Stimulated activated naive B cell treated with anti-CD40 and anti-IgM and Interleukin-4, amounts not matched to agents 10 μg/mL and 1 μg/mL and 100 μg/mL, for 72 hours (primary cell): Measurements from ENCODE around the gene POLR2C.

Source experiments
- ATAC-seq, 2 donors: fragments of 150-1000 bp; cut with Tn5 transposase; replicated peaks; 2 replicates each; pipeline ENCODE4 v1.10.0; 2021; ENCODE audit warnings: moderate library complexity in 1 of 2
- DNase-seq: peaks from one replicate; pipeline ENCODE4 v3.0.0; 2021
- H3K27ac Mint-ChIP-seq: one replicate; pipeline ENCODE4 v1.8.0; 2022; ENCODE audit warnings: mild to moderate bottlenecking, mixed read lengths
- H3K27me3 Mint-ChIP-seq, 2 donors: one replicate each; pipeline ENCODE4 v1.8.0; 2022; ENCODE audit warnings: mixed read lengths in 2 of 2
- H3K36me3 Mint-ChIP-seq, 2 donors: one replicate each; pipeline ENCODE4 v1.8.0; 2022; ENCODE audit warnings: mixed read lengths in 2 of 2, mild to moderate bottlenecking in 1 of 2
- H3K4me1 Mint-ChIP-seq, 2 donors: one replicate each; pipeline ENCODE4 v1.8.0; 2022; ENCODE audit warnings: mixed read lengths in 2 of 2, mild to moderate bottlenecking in 1 of 2
- H3K4me3 Mint-ChIP-seq, 2 donors: one replicate each; pipeline ENCODE4 v1.8.0; 2022; ENCODE audit warnings: mild to moderate bottlenecking in 2 of 2, mixed read lengths in 2 of 2, moderate library complexity in 1 of 2
- H3K9me3 Mint-ChIP-seq, 2 donors: one replicate each; pipeline ENCODE4 v1.8.0; 2022; ENCODE audit warnings: mixed read lengths in 2 of 2, mild to moderate bottlenecking in 1 of 2

The POLR2C gene

DNA sequence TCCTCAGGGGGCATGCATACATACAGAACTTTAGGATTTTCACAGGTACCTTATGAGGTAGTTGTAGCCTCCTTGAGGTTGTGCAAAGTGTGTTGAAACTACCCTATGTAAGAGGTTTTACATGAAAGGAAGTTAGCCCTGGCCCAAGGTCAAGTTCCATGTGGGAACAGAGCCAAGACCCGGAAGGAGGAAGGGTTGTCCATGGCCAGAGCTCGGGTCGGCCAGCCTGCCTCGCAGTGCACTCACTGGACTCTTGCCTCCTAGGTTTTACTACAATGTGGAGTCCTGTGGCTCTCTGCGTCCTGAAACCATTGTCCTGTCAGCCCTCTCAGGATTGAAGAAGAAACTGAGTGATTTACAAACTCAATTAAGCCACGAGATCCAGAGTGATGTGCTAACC is 8.2 kb downstream of the POLR2C start:
- H3K9me3 Mint-ChIP-seq, result no peaks in the 10 kb centered on the region
- no peak overlapping the region for H3K27ac Mint-ChIP-seq
- ATAC-seq (no peak), DNase-seq (no peak)
- no peak overlapping the region for H3K4me3 Mint-ChIP-seq
- H3K36me3 Mint-ChIP-seq, result peaks cover 37 to 47% of the 10 kb centered on the region in 2 donors
- H3K4me1 Mint-ChIP-seq, result peaks cover 13 to 20% of the 10 kb centered on the region in 2 donors
- H3K27me3 Mint-ChIP-seq, result no peaks in the 10 kb centered on the region

DNA sequence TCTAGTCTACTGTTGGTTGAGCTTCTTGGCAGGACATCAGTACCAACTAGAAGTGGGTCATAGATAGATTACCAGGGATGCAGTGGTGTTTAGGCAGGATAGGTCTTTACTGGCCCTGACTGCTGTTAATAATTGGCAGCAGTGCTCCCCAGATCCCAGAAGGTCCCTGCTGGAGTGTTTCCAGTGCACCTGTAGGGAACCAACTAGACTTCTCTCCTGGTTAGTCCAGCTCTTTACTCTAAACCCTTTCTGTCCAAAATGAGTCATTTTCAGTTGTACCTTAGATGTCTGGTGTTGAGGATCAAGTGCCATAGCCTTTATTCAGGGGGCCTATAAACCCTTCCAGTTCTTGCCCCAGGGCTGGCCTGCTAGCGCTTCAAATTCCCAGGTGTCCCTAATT is 8.7 kb downstream of the POLR2C start:
- Mint-ChIP-seq H3K4me3 (no peak overlapping the region), H3K4me1 (peaks cover 14 to 20% of the 10 kb centered on the region in 2 donors), H3K9me3 (no peaks in the 10 kb centered on the region), H3K36me3 (peaks cover 33 to 42% of the 10 kb centered on the region in 2 donors), H3K27me3 (no peaks in the 10 kb centered on the region), H3K27ac (no peak overlapping the region)
- no peak for ATAC-seq
- DNase-seq, result no peak

DNA sequence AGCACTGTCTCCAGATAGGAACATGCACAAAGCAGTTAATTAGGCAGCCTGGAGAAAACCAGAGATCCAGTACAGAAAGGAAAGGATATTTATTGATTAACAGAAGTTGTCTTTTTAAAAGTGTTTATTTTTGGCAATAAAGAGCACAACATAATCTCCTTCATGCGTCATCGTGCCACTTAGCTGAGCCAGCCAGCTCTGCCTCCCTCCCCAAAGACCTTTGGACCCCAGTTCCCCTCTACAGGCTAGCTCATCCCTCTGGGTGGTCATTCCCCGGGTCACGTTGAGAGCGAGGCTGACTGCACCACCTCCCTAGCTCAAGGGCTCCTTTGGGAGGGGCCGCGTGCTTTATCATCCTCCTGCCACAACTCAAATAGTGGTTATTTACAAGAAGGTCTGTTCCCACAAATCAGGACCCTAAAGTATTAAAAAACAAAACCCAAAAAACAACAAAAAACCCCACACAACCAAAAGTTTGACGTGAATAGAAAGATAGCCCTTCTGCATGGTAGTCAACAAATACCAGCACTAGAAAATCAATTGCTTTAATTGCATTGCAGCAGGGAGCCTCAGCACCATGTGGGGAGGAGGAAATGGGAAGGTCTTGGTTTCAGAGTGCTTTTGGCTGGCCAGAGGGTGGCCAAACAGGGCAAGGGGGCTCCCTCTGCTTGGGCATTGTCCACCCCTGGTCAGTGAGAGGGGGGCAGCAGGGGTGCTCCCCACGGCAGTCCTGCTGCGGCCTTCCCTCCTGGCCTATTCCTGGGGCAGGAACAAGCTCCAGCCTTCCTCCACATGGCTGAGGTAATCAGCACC is 9.6 kb downstream of the POLR2C start:
- H3K4me3 Mint-ChIP-seq, result no peak overlapping the region
- H3K9me3 Mint-ChIP-seq, result no peaks in the 10 kb centered on the region
- peak overlapping the region; percentile 65 for H3K27ac Mint-ChIP-seq
- DNase-seq, result no peak
- no peak for ATAC-seq
- peaks cover 17 to 27% of the 10 kb centered on the region in 2 donors for H3K4me1 Mint-ChIP-seq
- no peaks in the 10 kb centered on the region for H3K27me3 Mint-ChIP-seq
- H3K36me3 Mint-ChIP-seq, result peaks cover 33 to 40% of the 10 kb centered on the region in 2 donors

DNA sequence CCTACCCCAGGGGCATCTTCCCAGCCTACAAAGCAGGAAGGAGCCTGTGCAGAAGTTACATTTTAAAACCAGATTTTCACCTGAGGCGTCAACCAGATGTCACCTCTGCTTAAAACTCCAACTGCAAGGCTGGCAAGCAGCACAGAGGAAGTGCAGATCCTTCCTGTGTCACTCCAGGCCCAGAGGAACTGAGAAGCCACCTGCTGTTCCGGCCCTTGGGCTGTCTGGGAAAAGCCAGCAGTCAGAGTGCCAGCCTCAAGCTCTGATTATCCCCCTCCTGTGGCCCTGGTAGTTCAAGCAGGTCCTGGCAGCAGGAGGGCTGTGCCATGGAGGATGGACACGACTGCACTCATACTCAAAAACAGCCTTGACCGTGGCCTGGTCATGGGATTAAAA is 10.2 kb downstream of the POLR2C start:
- Mint-ChIP-seq H3K36me3 (peaks cover 32 to 37% of the 10 kb centered on the region in 2 donors), H3K9me3 (no peaks in the 10 kb centered on the region), H3K4me1 (peaks cover 17 to 33% of the 10 kb centered on the region in 2 donors), H3K4me3 (no peak overlapping the region), H3K27ac (no peak overlapping the region), H3K27me3 (no peaks in the 10 kb centered on the region)
- DNase-seq (no peak), ATAC-seq (no peak)

DNA sequence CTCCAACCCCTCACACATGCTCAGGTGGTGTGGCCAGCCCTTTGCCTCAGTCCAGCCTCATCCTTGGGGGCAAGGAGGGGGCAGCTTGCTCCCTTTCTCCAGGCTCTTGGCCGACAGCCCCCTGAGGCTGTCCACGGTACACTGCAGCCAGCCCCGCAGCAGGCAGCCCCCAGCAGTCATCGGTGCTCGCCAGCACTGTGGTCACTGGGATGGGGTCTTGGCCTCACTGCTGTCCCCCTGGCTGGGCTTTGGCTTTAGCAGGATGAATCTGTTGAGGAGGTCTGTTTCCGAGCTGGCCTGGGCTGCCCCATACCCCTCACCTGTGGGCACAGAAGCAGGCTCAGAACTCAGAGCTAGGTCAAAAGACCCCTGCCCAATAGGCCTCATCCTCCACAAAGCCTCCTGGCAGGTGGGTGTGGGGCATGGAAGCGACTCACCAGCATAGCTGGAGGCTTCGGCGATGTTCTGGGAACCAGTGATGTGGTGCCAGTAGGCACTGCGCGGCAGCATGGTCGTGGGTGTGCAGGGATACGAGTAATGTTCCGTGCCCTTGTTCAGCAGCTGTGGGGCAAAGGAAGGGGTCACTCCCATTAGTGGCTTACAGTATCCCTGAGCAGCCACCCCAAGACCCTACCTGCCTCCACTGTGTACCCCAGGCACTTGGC is 10.8 kb downstream of the POLR2C start:
- ATAC-seq (no peak), DNase-seq (no peak)
- no peaks in the 10 kb centered on the region for H3K9me3 Mint-ChIP-seq
- H3K4me3 Mint-ChIP-seq, result no peak overlapping the region
- H3K27me3 Mint-ChIP-seq, result no peaks in the 10 kb centered on the region
- no peak overlapping the region for H3K27ac Mint-ChIP-seq
- H3K36me3 Mint-ChIP-seq, result peaks cover 26 to 31% of the 10 kb centered on the region in 2 donors
- peaks cover 19 to 36% of the 10 kb centered on the region in 2 donors for H3K4me1 Mint-ChIP-seq

DNA sequence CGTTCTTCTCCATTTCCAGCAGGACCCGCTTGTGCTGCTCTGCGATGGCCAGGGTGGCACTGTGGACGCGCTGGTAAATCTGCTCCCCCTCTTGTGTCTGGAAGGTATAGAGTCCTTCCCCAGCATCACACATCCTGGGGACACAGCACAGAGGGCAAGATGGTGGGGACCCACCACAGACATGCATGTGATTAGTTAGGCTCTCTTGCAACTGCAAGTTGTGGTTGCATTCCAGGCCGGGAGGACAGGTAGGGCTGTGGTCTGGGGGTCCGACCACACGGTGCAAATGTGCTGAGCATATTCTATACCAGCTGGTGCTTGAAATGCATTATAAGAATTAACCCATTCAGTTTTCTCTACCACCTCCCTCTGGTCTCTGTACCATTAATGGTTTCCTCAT is 11.4 kb downstream of the POLR2C start:
- Mint-ChIP-seq H3K4me3 (no peak overlapping the region), H3K27me3 (peaks cover 0 to 5% of the 10 kb centered on the region in 2 donors), H3K4me1 (peaks cover 23 to 40% of the 10 kb centered on the region in 2 donors), H3K27ac (no peak overlapping the region), H3K36me3 (peaks cover 20 to 25% of the 10 kb centered on the region in 2 donors), H3K9me3 (no peaks in the 10 kb centered on the region)
- ATAC-seq (no peak), DNase-seq (no peak)

DNA sequence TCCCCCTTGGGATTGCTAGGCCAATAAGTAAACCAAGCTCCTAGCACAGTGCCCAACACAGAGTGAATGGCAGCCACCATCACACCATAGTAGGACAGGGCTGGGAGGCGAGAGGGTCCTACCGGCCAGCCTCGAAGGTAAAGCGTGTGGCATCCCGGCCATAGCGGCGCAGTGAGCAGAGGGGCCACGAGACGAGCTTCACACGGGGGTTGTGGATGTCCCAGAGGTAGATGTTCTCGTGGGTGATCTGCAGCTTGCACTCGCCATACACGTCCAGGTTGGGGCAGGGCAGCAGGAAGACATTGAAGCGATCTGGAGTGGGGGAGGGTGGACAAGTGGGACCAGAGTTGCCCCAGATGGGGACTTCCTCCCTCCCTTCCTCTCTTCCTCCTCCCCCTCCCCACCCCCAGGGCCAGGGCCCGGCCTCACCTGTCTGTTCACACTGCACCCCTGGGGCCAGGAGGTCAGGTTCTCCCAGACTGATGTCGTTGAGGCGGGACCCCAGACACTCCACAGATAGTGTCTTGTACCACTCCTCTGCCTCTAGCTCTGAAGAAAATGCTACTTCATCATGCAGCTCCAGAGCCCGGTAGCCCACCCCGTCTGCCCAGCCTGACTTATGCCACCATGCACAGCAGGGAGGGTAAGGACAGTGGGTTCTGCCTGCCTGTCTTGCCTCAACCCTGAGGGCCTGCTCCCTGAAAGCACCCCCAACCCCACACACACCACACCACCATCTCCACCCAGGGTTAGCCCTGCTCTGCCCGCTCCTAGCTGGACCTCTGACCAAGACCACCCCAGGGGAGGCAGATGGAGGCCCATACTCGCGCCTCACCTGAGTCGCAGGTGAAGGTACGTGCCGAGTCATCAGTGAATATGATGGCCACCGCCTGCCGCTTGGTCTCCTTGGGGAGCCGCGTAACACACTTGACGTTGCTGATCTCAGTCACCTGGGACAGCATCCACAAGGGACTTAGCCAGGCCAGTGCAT is 12.5 kb downstream of the POLR2C start:
- H3K9me3 Mint-ChIP-seq, result no peaks in the 10 kb centered on the region
- H3K27ac Mint-ChIP-seq, result peak overlapping the region; percentile 37
- H3K4me1 Mint-ChIP-seq, result peaks cover 29 to 49% of the 10 kb centered on the region in 2 donors
- H3K27me3 Mint-ChIP-seq, result peaks cover 3 to 11% of the 10 kb centered on the region in 2 donors
- DNase-seq (no peak), ATAC-seq (no peak)
- no peak overlapping the region for H3K4me3 Mint-ChIP-seq
- H3K36me3 Mint-ChIP-seq, result peaks cover 13 to 14% of the 10 kb centered on the region in 2 donors

DNA sequence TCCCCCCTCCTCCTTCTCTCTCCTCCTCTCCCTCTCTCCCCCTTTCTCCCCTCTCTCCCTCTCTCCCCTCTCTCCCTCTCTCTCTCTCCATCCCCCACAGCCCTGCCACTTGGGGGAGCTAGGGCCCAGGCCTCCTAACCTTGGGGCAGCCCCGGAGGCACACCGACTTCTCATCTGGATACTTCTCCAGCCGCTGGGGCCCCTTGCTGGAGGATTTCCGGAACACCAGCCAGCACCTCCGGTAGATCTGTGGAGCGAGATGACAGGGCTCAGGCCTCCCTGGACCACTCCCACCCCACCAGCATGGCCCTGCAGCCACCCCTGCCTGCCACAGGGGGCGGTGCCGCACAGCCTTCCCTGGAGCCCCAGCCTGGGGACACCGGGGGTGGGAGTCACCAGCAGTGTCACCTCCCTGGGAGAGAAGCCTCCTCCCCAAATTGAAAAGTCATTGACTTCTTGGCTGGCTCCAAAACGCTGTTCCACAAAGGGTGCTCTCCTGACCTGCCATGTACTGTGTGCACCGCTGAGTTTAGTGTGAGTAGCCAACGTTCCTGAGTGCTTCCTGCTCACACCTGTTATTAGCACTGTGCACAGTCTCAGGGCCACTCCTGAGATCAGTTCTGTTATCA is 13.3 kb downstream of the POLR2C start:
- H3K36me3 Mint-ChIP-seq, result peaks cover 10 to 11% of the 10 kb centered on the region in 2 donors
- H3K9me3 Mint-ChIP-seq, result no peaks in the 10 kb centered on the region
- H3K27ac Mint-ChIP-seq, result peak overlapping the region; percentile 14
- DNase-seq (peak; percentile 60), ATAC-seq (peak; percentile 77 to 83)
- peaks cover 11 to 18% of the 10 kb centered on the region in 2 donors for H3K27me3 Mint-ChIP-seq
- no peak overlapping the region for H3K4me3 Mint-ChIP-seq
- H3K4me1 Mint-ChIP-seq, result peaks cover 34 to 55% of the 10 kb centered on the region in 2 donors

DNA sequence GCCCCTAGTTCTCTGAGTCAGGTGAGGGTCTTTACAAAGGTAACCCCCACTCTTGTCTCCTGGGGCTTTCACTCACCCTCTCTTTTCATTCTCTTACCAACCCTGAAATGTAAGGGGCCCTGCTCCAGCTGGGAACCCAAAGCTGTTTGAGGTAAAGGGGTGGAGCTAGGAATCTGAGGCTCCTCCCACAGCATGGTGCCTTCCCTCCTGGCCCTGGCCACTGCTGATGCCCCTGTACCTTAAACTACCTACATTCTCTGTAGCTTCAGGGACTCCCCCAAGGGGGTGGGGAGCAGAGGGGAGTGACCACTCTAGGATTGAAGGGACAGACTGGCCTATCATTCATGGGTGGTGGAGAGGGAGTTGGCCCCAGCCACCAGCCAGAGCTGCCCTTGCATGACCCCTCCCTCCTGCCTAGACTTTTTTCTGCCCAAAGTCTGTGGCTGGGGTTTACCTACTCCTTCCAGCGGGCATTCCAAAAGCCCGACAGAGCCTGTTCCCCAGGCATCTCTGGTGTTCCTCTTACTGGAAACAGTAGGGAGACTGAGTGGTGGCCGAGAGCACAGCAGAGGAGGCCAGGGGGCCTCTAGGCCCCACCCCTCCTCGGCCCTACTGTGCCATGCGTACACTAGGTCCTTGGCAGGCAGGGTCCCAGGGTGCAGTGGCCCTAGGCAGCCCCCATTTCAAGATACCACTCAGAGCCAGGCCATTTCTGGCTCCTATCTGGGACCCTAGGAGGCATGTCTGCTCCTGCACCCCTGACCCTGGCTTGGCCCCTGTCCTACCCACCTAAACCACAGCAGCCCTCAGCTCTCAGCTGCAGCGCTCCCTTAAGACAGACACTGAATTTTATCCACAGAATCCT is 14.3 kb downstream of the POLR2C start:
- peaks cover 6 to 11% of the 10 kb centered on the region in 2 donors for H3K36me3 Mint-ChIP-seq
- no peak for ATAC-seq
- no peak overlapping the region for H3K27ac Mint-ChIP-seq
- H3K4me3 Mint-ChIP-seq, result no peak overlapping the region
- peaks cover 18 to 28% of the 10 kb centered on the region in 2 donors for H3K27me3 Mint-ChIP-seq
- H3K4me1 Mint-ChIP-seq, result peaks cover 34 to 55% of the 10 kb centered on the region in 2 donors
- DNase-seq, result no peak
- no peaks in the 10 kb centered on the region for H3K9me3 Mint-ChIP-seq

DNA sequence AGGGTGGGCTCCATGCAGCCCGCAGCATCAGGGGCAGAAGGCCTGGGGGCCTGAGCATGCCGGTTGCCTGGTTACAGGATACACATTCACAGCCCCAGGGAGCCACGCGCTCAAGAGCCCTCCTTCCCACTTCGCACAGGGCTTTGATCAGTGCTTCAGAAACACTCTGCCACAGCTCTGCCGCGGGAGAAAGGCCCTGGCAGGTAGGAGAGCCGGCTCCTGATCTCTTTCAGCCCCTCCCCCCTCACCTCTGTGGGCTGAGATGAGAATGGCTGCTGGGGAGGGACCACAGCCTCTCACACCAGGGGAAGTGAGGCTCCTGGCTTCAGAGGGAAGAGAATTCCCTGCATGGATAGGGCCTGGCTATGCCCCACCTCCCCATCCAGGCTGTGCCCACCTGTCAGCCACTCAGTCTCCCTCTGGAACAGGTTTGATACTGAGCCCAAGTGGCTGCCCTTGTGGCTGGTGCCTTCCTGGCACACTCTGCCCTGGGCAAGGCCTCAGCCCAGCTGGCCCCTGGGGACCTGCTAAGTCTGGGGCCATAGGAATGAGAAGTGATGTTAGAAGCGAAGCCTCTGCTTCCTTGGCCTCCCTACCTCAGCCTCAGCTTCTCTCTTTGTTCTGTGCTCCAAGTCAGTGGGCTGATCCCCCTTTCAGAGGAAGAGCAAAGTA is 15.2 kb downstream of the POLR2C start:
- H3K4me3 Mint-ChIP-seq, result peak overlapping the region in 1 of 2 donors; percentile 17
- peaks cover 18 to 37% of the 10 kb centered on the region in 2 donors for H3K27me3 Mint-ChIP-seq
- no peaks in the 10 kb centered on the region for H3K9me3 Mint-ChIP-seq
- ATAC-seq, result no peak
- no peak for DNase-seq
- no peak overlapping the region for H3K27ac Mint-ChIP-seq
- peaks cover 32 to 55% of the 10 kb centered on the region in 2 donors for H3K4me1 Mint-ChIP-seq
- peaks cover 3 to 4% of the 10 kb centered on the region in 2 donors for H3K36me3 Mint-ChIP-seq

DNA sequence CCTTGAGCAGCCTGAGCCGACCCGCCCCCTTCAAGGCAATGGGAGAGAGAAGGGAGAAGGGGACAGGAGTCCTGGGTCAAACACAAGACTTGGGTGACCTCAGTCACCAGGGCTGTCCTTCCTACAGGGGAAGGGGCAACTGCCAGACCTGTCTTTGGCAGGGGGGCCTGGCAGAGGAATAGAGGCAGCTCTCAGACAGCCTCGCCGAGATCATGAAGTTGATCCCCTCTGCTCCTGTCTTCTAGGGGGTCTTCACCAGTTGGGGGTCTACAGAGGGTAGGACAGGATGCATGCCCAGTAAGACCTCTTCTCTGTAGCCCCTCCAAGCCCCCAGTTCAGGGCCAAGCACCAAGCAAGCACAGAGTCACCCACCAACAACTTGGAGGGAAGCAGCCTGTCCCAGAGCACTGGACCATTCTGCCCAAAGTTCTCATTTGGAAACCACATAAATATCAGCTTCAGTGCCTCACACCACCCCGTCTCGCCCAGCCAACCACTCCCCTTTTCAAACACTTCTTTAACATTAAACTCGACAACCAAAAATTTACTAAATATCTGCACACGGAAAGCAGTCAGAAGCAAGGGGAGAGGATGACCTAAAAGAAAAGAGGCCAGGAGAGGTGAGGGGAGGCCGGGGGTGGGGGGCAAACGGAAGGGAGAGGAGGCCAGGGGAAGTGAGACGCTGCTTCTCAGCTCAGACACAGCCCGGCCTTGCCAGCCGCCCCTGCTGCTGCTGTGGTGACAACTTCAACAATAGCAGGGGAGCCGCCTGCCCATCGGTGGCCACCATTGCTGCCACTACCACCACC is 16.1 kb downstream of the POLR2C start:
- peak overlapping the region; percentile 51 to 74 for H3K4me3 Mint-ChIP-seq
- peaks cover 18 to 43% of the 10 kb centered on the region in 2 donors for H3K27me3 Mint-ChIP-seq
- peaks cover 32 to 55% of the 10 kb centered on the region in 2 donors for H3K4me1 Mint-ChIP-seq
- peak overlapping the region; percentile 59 for H3K27ac Mint-ChIP-seq
- DNase-seq (no peak), ATAC-seq (peak; percentile 78)
- no peaks in the 10 kb centered on the region for H3K9me3 Mint-ChIP-seq
- peaks cover 3 to 4% of the 10 kb centered on the region in 2 donors for H3K36me3 Mint-ChIP-seq
